K562 (cell line): ENCODE results near the gene ATXN7L1. TPM values are rescaled to one million over a fixed set of nuclear protein-coding genes. Genes with fewer than 3 reads are reported as not detected.

Experiments used
- ATAC-seq: fragments of 200-7000 bp; cut with Tn5 transposase; 3 replicates; pipeline ENCODE4 v1.9.1; 2020; ENCODE audit warnings: moderate library complexity
- BruUV-seq: library from RNA; stranded (reverse); fragments of 400-500 nt; replicated peaks from 2 replicates; lab custom pipeline; 2021; lab: Mats Ljungman, UMichigan
- CTCF ChIA-PET: fragments of 300-600 bp; formaldehyde crosslinking; extraction: SDS; loops from one replicate; lab custom pipeline; 2021; ENCODE audit warnings: low intra/inter-chr PET ratio; lab: Yijun Ruan, JAX
- POLR2A ChIA-PET: fragments of 300-600, 350-650 bp; sonication (Branson Sonifier 250); formaldehyde crosslinking; extraction: SDS; loops from one replicate; lab custom pipeline; 2021; ENCODE audit warnings: antibody characterized with exemption, inconsistent platforms; lab: Yijun Ruan, JAX
- DNase-seq, 4 experiments: peaks; one replicate each; pipeline versions ENCODE4 v3.0.0 to v3.0.0-alpha.2; 2011 to 2018; ENCODE audit warnings: low spot score in 3 of 4, mixed read lengths in 3 of 4; ENCODE audit errors: extremely low read depth in 1 of 4
- FAIRE-seq: peaks from 2 replicates; lab custom pipeline; 2011; peaks lifted over from hg19 to GRCh38; lab: Jason Lieb, UNC
- H2AFZ ChIP-seq: 2 replicates; pipeline ENCODE4 v1.6.0; 2011; ENCODE audit warnings: low read depth, low read length, control low read depth, inconsistent platforms
- H3K27ac ChIP-seq: fragments of 200-600 bp; 3 replicates; pipeline ENCODE4 v1.8.0; 2011; ENCODE audit warnings: low read depth, mild to moderate bottlenecking, control low read depth, inconsistent platforms, low read length, moderate library complexity, mixed read lengths; ENCODE audit errors: extremely low read depth
- H3K27me3 ChIP-seq, 2 experiments: fragments of 300-600 bp in 1 of 2; 2 replicates in 1 of 2; 3 replicates in 1 of 2; pipeline versions ENCODE4 v1.6.0 to v1.8.0; 2011; ENCODE audit warnings: inconsistent platforms in 2 of 2, low read length in 2 of 2, mild to moderate bottlenecking in 1 of 2, mixed read lengths in 1 of 2, moderate library complexity in 1 of 2; ENCODE audit not compliant: control insufficient read depth in 2 of 2, insufficient read depth in 2 of 2
- H3K36me3 ChIP-seq: fragments of 300-600 bp; 3 replicates; pipeline ENCODE4 v1.8.0; 2011; ENCODE audit warnings: mild to moderate bottlenecking, low read length, inconsistent platforms; ENCODE audit not compliant: control insufficient read depth, insufficient read depth
- H3K4me1 ChIP-seq, 2 experiments: fragments of 200-600 bp in 1 of 2; replicated peaks in 1 of 2; 2 replicates in 1 of 2; 3 replicates in 1 of 2; pipeline versions ENCODE4 v1.5.1 to v1.8.0; 2011; ENCODE audit warnings: inconsistent platforms in 2 of 2, low read length in 2 of 2, mild to moderate bottlenecking in 1 of 2, mixed read lengths in 1 of 2, moderate library complexity in 1 of 2; ENCODE audit not compliant: control insufficient read depth in 2 of 2, insufficient read depth in 2 of 2
- H3K4me2 ChIP-seq: 2 replicates; pipeline ENCODE4 v1.6.1; 2011; ENCODE audit warnings: low read length, control low read depth, inconsistent platforms, mixed read lengths; ENCODE audit not compliant: insufficient read depth
- H3K4me3 ChIP-seq: fragments of 200-600 bp; sonication (generic), shearing (Covaris generic); 2 replicates; pipeline ENCODE4 v1.5.1; 2016; ENCODE audit warnings: control low read depth, inconsistent platforms
- H3K79me2 ChIP-seq: fragments of 200-600 bp; 3 replicates; pipeline ENCODE4 v1.8.0; 2011; ENCODE audit warnings: low read length, inconsistent platforms; ENCODE audit not compliant: control insufficient read depth, insufficient read depth
- H3K9ac ChIP-seq, 2 experiments: 2 replicates each; pipeline versions ENCODE4 v1.6.0 to v1.6.1; 2011; ENCODE audit warnings: low read depth in 2 of 2, low read length in 2 of 2, control low read depth in 1 of 2, inconsistent platforms in 1 of 2, mild to moderate bottlenecking in 1 of 2, mixed read lengths in 1 of 2; ENCODE audit not compliant: insufficient read depth in 1 of 2
- H3K9me1 ChIP-seq: one replicate; pipeline ENCODE4 v1.6.0; 2011; ENCODE audit warnings: inconsistent platforms, mild to moderate bottlenecking, low read length, moderate library complexity; ENCODE audit not compliant: control insufficient read depth, insufficient read depth
- H3K9me3 ChIP-seq: replicated peaks from 2 replicates; pipeline ENCODE4 v1.5.1; 2011; ENCODE audit warnings: low read depth, low read length, inconsistent platforms; ENCODE audit not compliant: control insufficient read depth, insufficient read depth
- H4K20me1 ChIP-seq: replicated peaks from 2 replicates; pipeline ENCODE4 v1.6.1; 2011; ENCODE audit warnings: low read length, inconsistent platforms, mixed read lengths; ENCODE audit not compliant: control insufficient read depth, insufficient read depth
- CBX2 ChIP-seq: fragments of 200-600 bp; sonication (generic); IDR thresholded peaks from one replicate; pipeline ENCODE4 v1.6.1; 2012; ENCODE audit warnings: mild to moderate bottlenecking, low read length, inconsistent platforms; ENCODE audit not compliant: insufficient read depth, poor library complexity, severe bottlenecking
- CBX8 ChIP-seq: fragments of 200-600 bp; sonication (generic); IDR thresholded peaks from 2 replicates; pipeline ENCODE4 v1.6.1; 2012; ENCODE audit warnings: borderline replicate concordance, mixed run types, low read depth, mild to moderate bottlenecking, moderate library complexity, mixed read lengths, low read length, control low read depth, inconsistent platforms; ENCODE audit not compliant: poor library complexity, severe bottlenecking; ENCODE audit errors: extremely low read depth
- HDGF ChIP-seq: fragments of 450-650 bp; IDR thresholded peaks from 2 replicates; pipeline ENCODE4 v1.6.1; 2016
- MCM5 ChIP-seq: fragments of 450-650 bp; IDR thresholded peaks from 2 replicates; pipeline ENCODE4 v1.6.1; 2016; ENCODE audit warnings: low read depth
- PHF20 ChIP-seq: fragments of 450-650 bp; IDR thresholded peaks from 2 replicates; pipeline ENCODE4 v1.6.1; 2018; ENCODE audit not compliant: partially characterized antibody
- WGBS: fragments of 100-300 bp; shearing (Covaris generic); methylation state at CpG from one replicate; pipeline ENCODE4 v1.1.6; 2016; ENCODE audit warnings: low coverage, mixed read lengths; ENCODE audit not compliant: insufficient coverage; ENCODE audit errors: missing lambda C conversion rate; 5-methylcytosine and 5-hydroxymethylcytosine counted together
- in situ Hi-C: fragments of 300-500 bp; cut with MboI; formaldehyde crosslinking; loops from 4 replicates; pipeline ENCODE4 v1.15.0; 2018; ENCODE audit warnings: inconsistent platforms, mixed read lengths
- intact Hi-C: fragments of 100-400 bp; cut with micrococcal nuclease; formaldehyde crosslinking; loops from 2 replicates; pipeline ENCODE4 v1.14.2; 2022
- polyA plus RNA-seq, 8 experiments: library from polyadenylated mRNA; depleted of rRNA in 4 of 8; stranded (reverse) in 5 of 8; unstranded in 3 of 8; fragments of >200 nt; fragmentation: Nextera tagmentation in 2 of 8; fragmentation: Illumina TruSeq in 1 of 8; extraction: Ambion mirVana in 2 of 8; extraction: Trizol in 1 of 8; gene quantifications; 2 replicates each; pipeline versions ENCODE4 v1.2.1 to v1.2.3, GENCODE V29; 2011 to 2014; ENCODE audit warnings: inconsistent platforms in 1 of 8, missing spikeins in 1 of 8
- total RNA-seq, 7 experiments: library from RNA; depleted of rRNA in 6 of 7; stranded (reverse); fragments of >200 nt in 6 of 7; fragmentation: Illumina TruSeq in 2 of 7; extraction: Trizol in 2 of 7; gene quantifications; 2 replicates each; pipeline versions ENCODE4 v1.2.1 to v1.2.3, GENCODE V29; 2011 to 2021; ENCODE audit warnings: low replicate concordance in 1 of 7
- TF ChIP-seq, protein P1 (sequence below): fragments of 450-650 bp; formaldehyde crosslinking; IDR thresholded peaks from 2 replicates; pipeline ENCODE4 v1.4.0; 2020; ENCODE audit warnings: mild to moderate bottlenecking, moderate library complexity

ATXN7L1 gene
- total and polyA plus RNA-seq, 9 of the 15 experiments (the other 6 are each of a cell fraction or from before 2014, with no cell fraction given) = 6.6 to 13.7 (median 10.7) TPM

DNA sequence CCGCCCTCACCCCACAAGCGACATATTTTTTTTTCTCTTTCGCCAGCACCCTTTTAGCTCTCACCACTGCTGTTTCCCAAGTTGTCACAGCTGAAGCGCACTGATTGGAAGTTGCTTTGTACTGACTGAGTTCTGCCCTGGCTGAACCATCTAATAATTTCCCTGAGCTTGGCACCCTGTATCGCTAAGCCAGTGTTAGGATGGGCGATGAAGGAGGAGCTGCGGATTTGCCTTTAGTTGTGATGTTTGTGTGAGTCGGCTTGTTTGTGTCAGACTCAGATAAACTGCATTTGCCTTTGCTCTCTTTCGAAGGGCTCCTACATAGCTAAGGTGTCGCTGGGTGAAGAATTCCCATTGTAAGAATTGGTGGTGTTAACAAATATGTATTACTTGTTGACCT lies 1.3 kb upstream of the ATXN7L1 start:
- Histone ChIP-seq H3K36me3 (no peaks in the 10 kb centered on the region), H3K27me3 (peaks cover 26 to 29% of the 10 kb centered on the region in 2 experiments), H3K9me1 (no peaks in the 10 kb centered on the region), H3K4me1 (peaks cover 7 to 14% of the 10 kb centered on the region in 2 experiments; a peak in 4 of 5 replicates), H3K9me3 (no peaks in the 10 kb centered on the region), H3K9ac (no peak overlapping the region), H2AFZ (no peak overlapping the region), H4K20me1 (no peaks in the 10 kb centered on the region), H3K4me2 (no peak overlapping the region), H3K79me2 (peaks cover 4% of the 10 kb centered on the region; the same call in 2 of the 3 replicates), H3K27ac (no peak overlapping the region), H3K4me3 (no peak overlapping the region)
- no peak for DNase-seq
- ChIA-PET POLR2A (interaction anchor here (0.6 to 2.4 kb wide), 5 partner anchors 15 to 107 kb away, joined by 3 to 7 read pairs (median 3); no protein-coding TSS in a partner anchor), CTCF (no interaction called here)
- WGBS = 49% methylated on average over 10 of the region's 10 CpGs
- no TSS peak for BruUV-seq
- intact Hi-C loops (loop anchor here (5.0 kb wide), 1 partner anchor 110 kb away; no protein-coding TSS in a partner anchor), in situ Hi-C loops (no loop called here)
- ATAC-seq = no peak
- no peak for TF ChIP-seq MCM5
- TF ChIP-seq CBX8 = peak; percentile 74
- TF ChIP-seq, protein P1, sequence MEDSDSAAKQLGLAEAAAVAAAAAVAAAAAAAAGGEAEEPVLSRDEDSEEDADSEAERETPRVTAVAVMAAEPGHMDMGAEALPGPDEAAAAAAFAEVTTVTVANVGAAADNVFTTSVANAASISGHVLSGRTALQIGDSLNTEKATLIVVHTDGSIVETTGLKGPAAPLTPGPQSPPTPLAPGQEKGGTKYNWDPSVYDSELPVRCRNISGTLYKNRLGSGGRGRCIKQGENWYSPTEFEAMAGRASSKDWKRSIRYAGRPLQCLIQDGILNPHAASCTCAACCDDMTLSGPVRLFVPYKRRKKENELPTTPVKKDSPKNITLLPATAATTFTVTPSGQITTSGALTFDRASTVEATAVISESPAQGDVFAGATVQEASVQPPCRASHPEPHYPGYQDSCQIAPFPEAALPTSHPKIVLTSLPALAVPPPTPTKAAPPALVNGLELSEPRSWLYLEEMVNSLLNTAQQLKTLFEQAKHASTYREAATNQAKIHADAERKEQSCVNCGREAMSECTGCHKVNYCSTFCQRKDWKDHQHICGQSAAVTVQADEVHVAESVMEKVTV (CRISPR knock-in tag) = peak; percentile 6; the same call in 1 of the 2 replicates
- TF ChIP-seq HDGF = no peak
- peak; percentile 86 for TF ChIP-seq CBX2
- no peak for TF ChIP-seq PHF20
- no peak for FAIRE-seq
